ENCODE results near the gene CMPK1.

CMPK1 gene

GRCh38 chr1:47396671-47397196, 63.1 kb downstream of the CMPK1 start:
- DNase-seq (ENCODE audit: low read depth), result no peak

GRCh38 chr1:47399138-47399845, 65.7 kb downstream of the CMPK1 start:
- no peak for DNase-seq (ENCODE audit: low read depth)

GRCh38 chr1:47399846-47400155, 66.2 kb downstream of the CMPK1 start:
- DNase-seq (ENCODE audit: low read depth), result no peak

GRCh38 chr1:47401761-47402160, 68.2 kb downstream of the CMPK1 start:
- no peak for DNase-seq (ENCODE audit: low read depth)

- no peak for DNase-seq (ENCODE audit: low read depth)
These were observed 69.0 kb downstream of the CMPK1 start for GRCh38 chr1:47402591-47402990.

GRCh38 chr1:47403321-47403910, 69.8 kb downstream of the CMPK1 start:
- DNase-seq (ENCODE audit: low read depth), result no peak

- no peak for DNase-seq (ENCODE audit: low read depth)
These were observed 72.1 kb downstream of the CMPK1 start for GRCh38 chr1:47405697-47406096.

- no peak for DNase-seq (ENCODE audit: low read depth)
These were observed 73.4 kb downstream of the CMPK1 start for GRCh38 chr1:47406966-47407365.

GRCh38 chr1:47407481-47407880, 73.9 kb downstream of the CMPK1 start:
- DNase-seq (ENCODE audit: low read depth), result no peak

GRCh38 chr1:47409311-47410067, 75.9 kb downstream of the CMPK1 start:
- no peak for DNase-seq (ENCODE audit: low read depth)

- DNase-seq (ENCODE audit: low read depth), result no peak
These were observed 76.5 kb downstream of the CMPK1 start for GRCh38 chr1:47410068-47410455.

GRCh38 chr1:47411436-47411835, 77.8 kb downstream of the CMPK1 start:
- no peak for DNase-seq (ENCODE audit: low read depth)

- DNase-seq (ENCODE audit: low read depth), result no peak
These were observed 78.8 kb downstream of the CMPK1 start for GRCh38 chr1:47412437-47412836.

GRCh38 chr1:47415728-47416318, 82.2 kb downstream of the CMPK1 start, which contains the start of gene FOXE3:
Gene FOXE3, plus strand, starts transcription at chr1:47416285. Its CDS starts 31 bp downstream, at chr1:47416316.
- DNase-seq (ENCODE audit: low read depth), result no peak

- no peak for DNase-seq (ENCODE audit: low read depth)
These were observed 83.0 kb downstream of the CMPK1 start for GRCh38 chr1:47416319-47417169.

GRCh38 chr1:47417170-47418044, 83.8 kb downstream of the CMPK1 start:
- DNase-seq (ENCODE audit: low read depth), result no peak

- DNase-seq (ENCODE audit: low read depth), result no peak
These were observed 84.5 kb downstream of the CMPK1 start for GRCh38 chr1:47418122-47418521.

- DNase-seq (ENCODE audit: low read depth), result no peak
These were observed 85.2 kb downstream of the CMPK1 start for GRCh38 chr1:47418681-47419325.

- no peak for DNase-seq (ENCODE audit: low read depth)
These were observed 87.0 kb downstream of the CMPK1 start for GRCh38 chr1:47420547-47420946.

GRCh38 chr1:47423872-47424271, 90.3 kb downstream of the CMPK1 start:
- DNase-seq (ENCODE audit: low read depth), result no peak
